ENCODE data around the gene CLUH. TPM values are rescaled to one million over a fixed set of nuclear protein-coding genes. Genes with fewer than 3 reads are reported as not detected.

The CLUH gene
- polyA plus RNA-seq (2011; rRNA removed) (7.1 and 9.0 TPM in 2 replicates), polyA minus RNA-seq (2011; rRNA and poly(A)+ RNA removed) (9.5 and 12.0 TPM in 2 replicates)

- ChIA-PET POLR2A (no interaction called here), CTCF (no interaction called here)
- no peak within 1 kb of the TSS for H3K27ac ChIP-seq (ENCODE audit: low read depth, low read length)
- peak; percentile 91 for DNase-seq (ENCODE audit: low read depth, low spot score)
- H3K27me3 ChIP-seq (ENCODE audit: control insufficient read depth, insufficient read depth, low read length) = no peaks in the 10 kb centered on the region
- peak within 1 kb of the TSS; percentile 74 for H3K4me3 ChIP-seq (ENCODE audit: low read depth, low read length)
- H3K9me3 ChIP-seq (ENCODE audit: control insufficient read depth, insufficient read depth, low read length) = no peaks in the 10 kb centered on the region
- TF ChIP-seq CTCF (IDR thresholded peaks at IDR 0.05; ENCODE audit: low read depth, low read length) = no peak
Measured at GRCh38 chr17:2711608-2712299, at the start of gene CLUH. TSS of gene CLUH (minus strand) at chr17:2711764. CDS start at chr17:2711661, 103 bp downstream.

GRCh38 chr17:2758870-2759269 lies 47.3 kb upstream of the CLUH start:
- TF ChIP-seq CTCF (IDR thresholded peaks at IDR 0.05; ENCODE audit: low read depth, low read length) = no peak
- Histone ChIP-seq H3K27me3 (ENCODE audit: control insufficient read depth, insufficient read depth, low read length) (peaks cover 22% of the 10 kb centered on the region), H3K4me3 (ENCODE audit: low read depth, low read length) (no peak overlapping the region), H3K27ac (ENCODE audit: low read depth, low read length) (no peak overlapping the region), H3K9me3 (ENCODE audit: control insufficient read depth, insufficient read depth, low read length) (no peaks in the 10 kb centered on the region; the same call in 1 of the 2 replicates)
- ChIA-PET CTCF (no interaction called here), POLR2A (no interaction called here)
- DNase-seq (ENCODE audit: low read depth, low spot score) = no peak

- no peaks in the 10 kb centered on the region; the same call in 1 of the 2 replicates for H3K9me3 ChIP-seq (ENCODE audit: control insufficient read depth, insufficient read depth, low read length)
- no peak overlapping the region for H3K4me3 ChIP-seq (ENCODE audit: low read depth, low read length)
- TF ChIP-seq CTCF (IDR thresholded peaks at IDR 0.05; ENCODE audit: low read depth, low read length) = no peak
- H3K27ac ChIP-seq (ENCODE audit: low read depth, low read length) = no peak overlapping the region
- POLR2A ChIA-PET = no interaction called here
- CTCF ChIA-PET = no interaction called here
- no peak for DNase-seq (ENCODE audit: low read depth, low spot score)
- H3K27me3 ChIP-seq (ENCODE audit: control insufficient read depth, insufficient read depth, low read length) = peaks cover 22% of the 10 kb centered on the region
Measured at GRCh38 chr17:2755891-2756724, 44.5 kb upstream of the CLUH start.

GRCh38 chr17:2751491-2751890 lies 39.9 kb upstream of the CLUH start:
- Histone ChIP-seq H3K27ac (ENCODE audit: low read depth, low read length) (no peak overlapping the region), H3K4me3 (ENCODE audit: low read depth, low read length) (no peak overlapping the region), H3K9me3 (ENCODE audit: control insufficient read depth, insufficient read depth, low read length) (no peaks in the 10 kb centered on the region; the same call in 1 of the 2 replicates), H3K27me3 (ENCODE audit: control insufficient read depth, insufficient read depth, low read length) (peaks cover 36% of the 10 kb centered on the region)
- CTCF ChIA-PET = no interaction called here
- DNase-seq (ENCODE audit: low read depth, low spot score) = no peak
- no peak for TF ChIP-seq CTCF (IDR thresholded peaks at IDR 0.05; ENCODE audit: low read depth, low read length)
- POLR2A ChIA-PET = no interaction called here

- CTCF ChIA-PET = no interaction called here
- Histone ChIP-seq H3K27ac (ENCODE audit: low read depth, low read length) (no peak overlapping the region), H3K4me3 (ENCODE audit: low read depth, low read length) (no peak overlapping the region), H3K9me3 (ENCODE audit: control insufficient read depth, insufficient read depth, low read length) (no peaks in the 10 kb centered on the region; the same call in 1 of the 2 replicates), H3K27me3 (ENCODE audit: control insufficient read depth, insufficient read depth, low read length) (peaks cover 31% of the 10 kb centered on the region)
- DNase-seq (ENCODE audit: low read depth, low spot score) = no peak
- POLR2A ChIA-PET = no interaction called here
- no peak for TF ChIP-seq CTCF (IDR thresholded peaks at IDR 0.05; ENCODE audit: low read depth, low read length)
Measured at GRCh38 chr17:2750721-2751120, 39.2 kb upstream of the CLUH start.
